ENCODE data around the gene DCDC1. TPM values are rescaled to one million over a fixed set of nuclear protein-coding genes. Genes with fewer than 3 reads are reported as not detected.

DCDC1 gene
- total RNA-seq, 4 donors from 2014 or later, result 0.32 TPM; not detected in 3

DNA sequence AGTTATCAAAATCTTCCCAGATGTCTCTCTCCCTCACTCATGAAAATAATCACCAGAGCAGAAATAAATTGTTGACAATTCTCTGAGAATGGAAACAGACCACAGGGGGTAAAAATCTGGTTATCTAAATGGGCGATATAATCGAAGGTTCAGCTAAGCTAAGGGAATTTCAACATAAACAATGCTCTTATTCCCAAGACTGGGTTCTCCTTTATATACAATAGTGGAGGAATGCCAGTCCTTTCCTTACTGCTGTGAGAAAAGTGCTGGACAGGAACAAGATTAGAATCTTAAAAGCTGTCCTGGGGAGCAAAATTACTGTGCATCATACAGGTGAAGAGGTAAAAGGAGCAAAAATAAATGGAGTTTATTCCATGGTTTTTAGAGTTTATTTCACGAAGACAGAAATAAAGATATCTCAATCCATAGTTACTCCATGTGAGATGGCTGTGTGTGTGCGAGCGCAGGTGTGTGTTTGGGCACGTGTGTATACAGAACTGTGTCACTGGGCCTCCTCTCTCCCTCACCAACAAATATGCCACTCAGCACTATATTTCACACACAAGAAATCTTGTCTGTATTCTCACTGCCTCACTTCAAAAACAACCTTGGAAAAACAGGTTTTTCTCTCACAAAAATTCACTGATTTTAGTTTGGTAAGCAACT is 385.6 kb downstream of the DCDC1 start:
- H3K27ac ChIP-seq, result no peak overlapping the region
- DNase-seq, result no peak
- no peaks in the 10 kb centered on the region for H3K27me3 ChIP-seq
- no peaks in the 10 kb centered on the region for H3K9me3 ChIP-seq
- no peak for TF ChIP-seq POLR2A (IDR thresholded peaks at IDR 0.05)
- TF ChIP-seq, protein P1, sequence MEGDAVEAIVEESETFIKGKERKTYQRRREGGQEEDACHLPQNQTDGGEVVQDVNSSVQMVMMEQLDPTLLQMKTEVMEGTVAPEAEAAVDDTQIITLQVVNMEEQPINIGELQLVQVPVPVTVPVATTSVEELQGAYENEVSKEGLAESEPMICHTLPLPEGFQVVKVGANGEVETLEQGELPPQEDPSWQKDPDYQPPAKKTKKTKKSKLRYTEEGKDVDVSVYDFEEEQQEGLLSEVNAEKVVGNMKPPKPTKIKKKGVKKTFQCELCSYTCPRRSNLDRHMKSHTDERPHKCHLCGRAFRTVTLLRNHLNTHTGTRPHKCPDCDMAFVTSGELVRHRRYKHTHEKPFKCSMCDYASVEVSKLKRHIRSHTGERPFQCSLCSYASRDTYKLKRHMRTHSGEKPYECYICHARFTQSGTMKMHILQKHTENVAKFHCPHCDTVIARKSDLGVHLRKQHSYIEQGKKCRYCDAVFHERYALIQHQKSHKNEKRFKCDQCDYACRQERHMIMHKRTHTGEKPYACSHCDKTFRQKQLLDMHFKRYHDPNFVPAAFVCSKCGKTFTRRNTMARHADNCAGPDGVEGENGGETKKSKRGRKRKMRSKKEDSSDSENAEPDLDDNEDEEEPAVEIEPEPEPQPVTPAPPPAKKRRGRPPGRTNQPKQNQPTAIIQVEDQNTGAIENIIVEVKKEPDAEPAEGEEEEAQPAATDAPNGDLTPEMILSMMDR (IDR thresholded peaks at IDR 0.05), result no peak
- H3K36me3 ChIP-seq, result no peaks in the 10 kb centered on the region
- in situ Hi-C loops (cut with MboI; ENCODE audit: low pct_ligation_motif_present in 1 of 4, low pct_unique_long_range_greater_than_20kb in 1 of 4, low sequenced_read_pairs in 3 of 4) (no loop called here), intact Hi-C loops (cut with DNase I; ENCODE audit: low total_unique reads) (no loop called here)
- no peak overlapping the region for H3K4me3 ChIP-seq
- 73 to 78% methylated on average over 6 of the region's 6 CpGs for WGBS, 2 donors (ENCODE audit: low coverage in 1 of 2)
- no peaks in the 10 kb centered on the region for H3K4me1 ChIP-seq

DNA sequence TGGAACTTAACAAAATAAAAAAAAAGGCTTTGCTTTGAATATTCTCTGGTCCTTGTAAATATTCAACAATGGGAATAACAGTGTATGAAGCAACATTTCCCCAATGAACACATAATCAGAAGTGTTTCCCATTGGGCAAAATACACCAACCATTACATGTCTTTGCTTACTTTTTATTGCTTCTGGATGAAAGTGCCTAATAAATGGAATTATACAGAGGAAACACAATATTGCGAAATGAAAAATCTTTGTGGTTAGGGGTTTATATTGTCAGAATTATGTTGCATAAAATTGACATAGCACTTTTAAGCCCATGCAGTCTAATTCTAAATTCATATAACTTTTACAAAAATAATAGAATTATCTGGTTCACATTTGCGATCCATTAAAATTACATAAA is 386.4 kb downstream of the DCDC1 start:
- no peak overlapping the region for H3K4me3 ChIP-seq
- TF ChIP-seq POLR2AphosphoS5 (IDR thresholded peaks at IDR 0.05), result no peak
- TF ChIP-seq, protein P1 (IDR thresholded peaks at IDR 0.05), result no peak
- TF ChIP-seq EP300 (IDR thresholded peaks at IDR 0.05; ENCODE audit: low read depth), result no peak
- TF ChIP-seq POLR2A (IDR thresholded peaks at IDR 0.05), result no peak
- no peaks in the 10 kb centered on the region for H3K4me1 ChIP-seq

DNA sequence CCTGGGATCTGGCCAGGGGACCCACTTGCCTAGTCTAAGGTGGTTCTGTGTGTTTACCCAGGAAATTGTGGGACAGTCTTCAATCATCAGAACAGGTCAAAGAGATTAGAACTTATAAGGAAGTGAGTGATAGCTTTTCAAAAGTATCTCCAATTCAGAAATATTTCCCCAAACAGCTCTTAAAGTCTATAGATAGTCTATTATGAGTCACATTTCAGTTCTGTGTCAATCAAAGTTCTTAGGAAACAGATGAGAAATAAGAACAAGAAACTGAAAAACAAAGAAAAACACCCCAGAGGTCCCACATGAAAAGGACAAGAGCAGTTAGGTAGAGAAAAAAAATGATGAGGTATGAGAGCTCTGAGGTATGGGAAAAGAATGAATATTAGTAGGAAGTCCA is 402.0 kb downstream of the DCDC1 start:
- Histone ChIP-seq H3K27ac (no peak overlapping the region), H3K27me3 (no peaks in the 10 kb centered on the region), H3K36me3 (no peaks in the 10 kb centered on the region), H3K4me3 (no peak overlapping the region), H3K9me3 (no peaks in the 10 kb centered on the region), H3K4me1 (no peaks in the 10 kb centered on the region)
- intact Hi-C loops (cut with DNase I; ENCODE audit: low total_unique reads) (no loop called here), in situ Hi-C loops (cut with MboI; ENCODE audit: low pct_ligation_motif_present in 1 of 4, low pct_unique_long_range_greater_than_20kb in 1 of 4, low sequenced_read_pairs in 3 of 4) (no loop called here)
- TF ChIP-seq POLR2AphosphoS5 (IDR thresholded peaks at IDR 0.05) (no peak), POLR2A (IDR thresholded peaks at IDR 0.05) (no peak), EP300 (IDR thresholded peaks at IDR 0.05; ENCODE audit: low read depth) (no peak)
- TF ChIP-seq, protein P1 (IDR thresholded peaks at IDR 0.05), result no peak
- DNase-seq, result no peak

More for the DNA sequence above, 386.4 kb downstream of the DCDC1 start:
- H3K27me3 ChIP-seq, result no peaks in the 10 kb centered on the region
- H3K27ac ChIP-seq, result no peak overlapping the region
- DNase-seq, result no peak
- in situ Hi-C loops (cut with MboI; ENCODE audit: low pct_ligation_motif_present in 1 of 4, low pct_unique_long_range_greater_than_20kb in 1 of 4, low sequenced_read_pairs in 3 of 4) (no loop called here), intact Hi-C loops (cut with DNase I; ENCODE audit: low total_unique reads) (no loop called here)
- WGBS, 2 donors (ENCODE audit: low coverage in 1 of 2), result 87 to 94% methylated on average over 2 of the region's 2 CpGs
- H3K36me3 ChIP-seq, result no peaks in the 10 kb centered on the region
- no peaks in the 10 kb centered on the region for H3K9me3 ChIP-seq

DNA sequence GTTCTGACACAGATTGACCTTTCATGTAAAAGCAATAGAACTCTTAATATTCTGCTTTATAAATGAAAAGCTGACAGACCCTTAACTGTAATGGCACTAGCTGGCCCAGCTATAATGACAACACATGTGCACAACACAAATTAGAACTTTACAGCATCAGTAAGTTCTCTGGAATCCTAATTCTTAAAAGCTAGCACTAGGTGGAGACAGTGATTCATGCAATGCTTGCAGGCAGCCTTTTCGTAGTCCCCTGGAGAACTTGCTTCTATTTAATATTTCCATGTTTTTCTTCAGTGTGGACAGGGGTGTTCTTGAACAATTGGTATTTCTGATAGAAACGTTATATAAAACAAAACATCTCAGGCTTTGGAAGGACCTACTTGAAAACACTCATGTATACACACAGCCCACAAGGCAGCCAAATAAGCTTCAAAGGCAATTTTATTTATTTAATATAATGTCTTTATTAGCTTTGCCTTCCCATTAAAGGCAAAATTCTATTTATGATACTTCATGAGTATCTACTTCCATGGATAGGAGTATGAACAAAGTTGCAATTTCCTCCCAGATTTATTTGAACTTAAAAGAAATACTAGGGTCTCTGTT is 409.0 kb downstream of the DCDC1 start:
- in situ Hi-C loops (cut with MboI; ENCODE audit: low pct_ligation_motif_present in 1 of 4, low pct_unique_long_range_greater_than_20kb in 1 of 4, low sequenced_read_pairs in 3 of 4) (no loop called here), intact Hi-C loops (cut with DNase I; ENCODE audit: low total_unique reads) (no loop called here)
- H3K27ac ChIP-seq, result no peak overlapping the region
- no peak overlapping the region for H3K4me3 ChIP-seq
- WGBS, 2 donors (ENCODE audit: low coverage in 1 of 2), result 0 to 6% methylated on average over 2 of the region's 2 CpGs
- H3K27me3 ChIP-seq, result no peaks in the 10 kb centered on the region
- DNase-seq, result no peak
- TF ChIP-seq POLR2AphosphoS5 (IDR thresholded peaks at IDR 0.05) (no peak), EP300 (IDR thresholded peaks at IDR 0.05; ENCODE audit: low read depth) (no peak)
- TF ChIP-seq, protein P1 (IDR thresholded peaks at IDR 0.05), result peak in 2 of 5 experiments; percentile 13 to 22
- no peaks in the 10 kb centered on the region for H3K9me3 ChIP-seq
- H3K36me3 ChIP-seq, result no peaks in the 10 kb centered on the region
- no peaks in the 10 kb centered on the region for H3K4me1 ChIP-seq
